HL-60/S4 treated with retinoic acid at 250 ng/mL for 4 days and 3 days (cell line): Measurements from ENCODE around the gene PLCH1.

Source experiments
- in situ Hi-C: fragments of 300-500 bp; cut with MboI; formaldehyde crosslinking; loops from 2 replicates; pipeline ENCODE4 v1.7.0; 2022; ENCODE audit warnings: low sequenced_read_pairs

The PLCH1 gene

DNA sequence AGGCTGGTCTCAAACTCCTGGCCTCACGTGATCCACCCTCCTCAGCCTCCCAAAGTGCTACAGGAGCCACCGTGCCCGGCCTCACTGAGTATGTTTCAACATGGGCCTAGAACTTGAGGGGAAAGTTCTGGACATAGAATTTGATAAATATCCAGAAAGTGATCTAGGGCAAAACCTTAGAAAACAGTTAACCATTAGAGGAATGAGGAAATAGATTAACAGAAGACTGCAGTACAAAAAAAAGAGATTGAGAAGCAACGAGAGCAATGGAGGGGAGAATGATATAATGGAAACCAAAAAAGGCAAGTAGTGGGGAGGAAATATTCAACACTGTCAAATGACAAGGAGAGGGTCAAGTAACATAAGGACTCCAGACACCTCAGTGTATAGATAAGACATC, 191.5 kb downstream of the PLCH1 start:
- in situ Hi-C loops, result no loop called here

DNA sequence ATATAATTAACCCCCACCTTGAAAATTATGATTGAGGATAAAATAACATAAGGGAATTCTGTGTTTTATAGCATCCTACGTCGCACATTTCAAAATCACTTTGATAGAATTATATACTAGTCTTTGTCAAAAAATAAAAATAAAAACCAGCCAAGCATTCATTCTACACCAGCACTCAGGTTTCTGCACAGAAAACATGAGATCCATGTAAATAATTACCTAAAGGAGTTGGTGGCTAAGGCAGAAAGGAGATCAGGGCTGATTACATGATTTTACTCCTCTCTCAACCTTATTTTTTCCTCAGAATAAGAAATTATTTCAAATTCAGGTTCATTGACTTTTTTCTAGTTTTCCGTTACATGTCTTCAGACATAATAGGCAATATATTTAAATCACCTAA, 194.5 kb downstream of the PLCH1 start:
- in situ Hi-C loops, result no loop called here

DNA sequence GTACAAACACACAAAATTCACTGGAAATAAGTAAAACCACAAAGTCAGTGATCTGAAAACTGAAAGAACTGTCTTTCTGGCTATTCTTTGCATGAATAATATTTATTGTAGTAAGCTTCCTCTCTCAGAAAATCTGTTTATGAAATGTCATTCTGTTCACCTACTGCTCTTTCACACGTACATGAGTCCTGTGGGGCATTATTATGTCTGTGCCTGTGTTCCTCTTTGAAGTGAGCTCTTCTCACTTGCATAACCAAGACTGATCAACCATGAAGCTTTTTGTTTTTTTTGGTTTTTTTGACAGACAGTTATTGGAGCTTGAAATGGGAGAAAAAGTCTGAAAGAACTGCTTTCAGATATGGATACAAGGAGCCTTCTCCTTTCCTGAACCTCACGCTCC, 195.8 kb downstream of the PLCH1 start:
- in situ Hi-C loops, result no loop called here

DNA sequence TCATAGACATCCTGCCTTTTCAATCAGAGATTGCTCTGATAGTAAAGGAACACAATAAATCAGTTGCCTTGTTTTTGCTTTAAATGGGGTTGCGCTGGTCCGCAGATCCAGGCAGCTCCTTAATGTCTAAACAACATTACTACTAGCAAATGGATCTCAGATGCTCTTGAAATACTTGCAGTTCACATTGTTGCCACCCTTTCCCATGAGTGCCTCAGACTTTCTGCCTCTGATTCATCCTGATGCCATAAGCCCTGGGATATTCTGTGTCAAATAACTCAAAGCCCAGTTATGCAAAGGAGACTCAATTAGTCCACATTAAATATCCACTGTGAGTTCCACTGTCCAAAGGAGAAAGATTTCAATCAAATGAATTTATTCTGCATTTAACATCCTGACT, 196.7 kb downstream of the PLCH1 start:
- in situ Hi-C loops, result no loop called here

DNA sequence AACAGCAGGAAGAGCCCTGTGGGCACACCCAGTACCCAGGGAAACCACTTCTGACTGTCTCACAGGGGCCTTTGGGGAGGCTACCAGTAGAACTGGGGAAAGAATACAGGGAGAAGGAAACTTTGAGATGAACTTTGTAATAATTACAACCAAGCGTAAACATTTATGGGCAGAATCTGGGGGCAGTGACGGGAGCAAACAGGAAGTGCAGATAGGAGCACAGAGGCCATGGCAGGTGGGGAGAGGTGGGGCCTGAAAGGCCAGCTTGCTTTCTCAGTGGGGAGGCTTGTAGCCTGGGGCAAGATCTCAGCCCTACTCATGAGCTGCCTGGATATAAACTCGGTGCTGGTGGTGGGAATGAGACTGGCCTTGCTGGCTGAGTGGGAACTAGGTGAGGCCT, 209.8 kb downstream of the PLCH1 start:
- in situ Hi-C loops, result no loop called here

DNA sequence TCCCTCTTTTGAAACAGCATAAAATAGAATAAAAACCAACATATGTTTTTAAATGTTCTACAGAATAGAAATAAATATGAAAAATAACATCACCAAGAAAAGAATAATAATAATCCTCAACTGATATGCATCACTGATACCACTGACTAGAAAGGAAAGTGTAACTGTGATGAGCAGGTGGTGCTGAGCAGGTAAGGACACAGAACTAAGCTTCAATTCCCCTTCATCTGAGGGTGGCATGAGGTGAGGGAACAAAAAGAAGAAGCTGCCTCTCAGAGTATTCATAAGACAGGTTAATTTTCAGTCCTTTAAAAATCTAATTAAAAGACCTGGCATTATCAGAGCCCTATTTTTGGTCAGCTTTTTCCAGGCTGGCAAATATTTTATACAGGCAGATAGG, 216.3 kb downstream of the PLCH1 start:
- in situ Hi-C loops, result no loop called here

DNA sequence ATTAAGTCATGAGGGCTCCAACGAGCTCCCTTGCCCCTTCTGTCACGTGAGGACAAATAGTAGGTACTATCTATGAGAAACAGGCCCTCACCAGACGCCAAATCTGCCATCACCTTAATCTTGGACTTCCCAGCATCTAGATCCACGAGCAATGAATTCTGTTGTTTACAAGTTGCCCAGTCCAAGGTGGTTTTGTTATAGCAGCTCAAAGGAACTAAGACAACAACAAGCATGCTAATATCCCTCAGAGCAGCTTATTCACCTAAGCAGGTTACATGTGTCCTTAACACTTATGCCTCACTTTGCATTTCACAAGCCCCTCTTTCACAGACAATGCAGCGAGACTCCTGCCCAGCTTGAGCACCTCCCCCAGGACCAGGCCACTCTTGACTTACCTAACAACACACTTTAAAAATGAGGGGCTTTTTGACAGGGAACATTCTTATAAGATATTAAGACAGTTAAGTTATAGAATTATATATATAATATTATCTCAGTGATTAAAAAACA, 219.5 kb downstream of the PLCH1 start:
- in situ Hi-C loops, result no loop called here

GRCh38 chr3:155520463-155520862, 224.4 kb downstream of the PLCH1 start:
- in situ Hi-C loops, result no loop called here

DNA sequence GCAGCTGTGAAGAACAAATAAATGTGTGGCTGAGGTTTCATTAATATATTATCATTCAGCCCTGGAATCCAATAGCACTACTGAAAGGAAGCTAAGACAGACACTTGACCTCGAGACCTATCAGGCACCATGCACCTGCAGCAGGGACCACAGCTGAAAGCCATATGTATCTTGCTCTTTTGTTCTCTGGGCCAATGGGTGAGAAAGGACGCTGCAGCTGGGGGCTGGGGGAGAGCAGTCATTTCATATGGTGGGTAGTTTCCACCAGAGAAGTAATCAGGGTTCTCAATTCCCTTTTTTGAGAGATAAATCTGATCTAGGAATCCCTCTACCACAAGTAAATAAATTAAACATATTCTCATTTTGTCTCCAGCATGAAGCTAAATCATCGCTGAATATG, 225.8 kb downstream of the PLCH1 start:
- in situ Hi-C loops, result no loop called here

DNA sequence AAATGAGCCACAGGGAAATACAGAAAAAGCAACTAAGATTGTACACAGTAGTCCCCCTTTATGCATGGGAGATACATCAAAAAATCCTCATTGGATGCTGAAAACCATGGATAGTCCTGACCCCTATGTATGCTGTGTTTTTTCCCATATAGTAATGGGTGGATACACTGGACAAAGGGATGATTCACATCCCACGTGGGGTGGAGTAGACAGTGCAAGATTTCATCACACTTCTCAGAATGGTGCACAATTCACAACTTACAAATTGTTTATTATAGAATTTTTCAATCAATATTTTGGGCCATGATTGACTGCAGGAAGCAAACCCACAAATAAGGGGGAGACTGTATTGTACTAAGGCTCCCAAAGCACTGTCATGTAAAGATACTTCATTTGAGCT, 227.0 kb downstream of the PLCH1 start:
- in situ Hi-C loops, result no loop called here

GRCh38 chr3:155516439-155516838, 228.4 kb downstream of the PLCH1 start:
- in situ Hi-C loops, result no loop called here

DNA sequence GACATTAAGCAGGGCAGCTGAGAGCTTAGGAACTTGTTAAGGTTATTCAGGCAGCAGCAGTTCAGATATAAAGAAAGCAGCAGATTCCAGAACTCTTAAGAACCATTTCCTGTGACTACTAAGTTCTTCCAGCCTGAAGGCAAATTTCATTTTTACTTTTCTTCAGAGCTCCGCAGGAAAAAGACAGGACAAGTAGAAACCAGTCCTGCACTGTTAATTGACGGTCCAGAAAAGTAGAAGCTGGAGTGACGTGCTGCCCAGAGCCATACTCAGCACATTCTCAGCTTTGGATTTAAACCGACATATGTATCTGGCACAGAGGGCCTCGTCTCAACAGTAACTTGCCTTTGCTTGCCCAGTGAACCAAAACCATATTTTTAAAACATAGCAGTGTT, 232.0 kb downstream of the PLCH1 start:
- in situ Hi-C loops, result no loop called here

- in situ Hi-C loops, result no loop called here
These were observed 232.6 kb downstream of the PLCH1 start for GRCh38 chr3:155512175-155512866.

DNA sequence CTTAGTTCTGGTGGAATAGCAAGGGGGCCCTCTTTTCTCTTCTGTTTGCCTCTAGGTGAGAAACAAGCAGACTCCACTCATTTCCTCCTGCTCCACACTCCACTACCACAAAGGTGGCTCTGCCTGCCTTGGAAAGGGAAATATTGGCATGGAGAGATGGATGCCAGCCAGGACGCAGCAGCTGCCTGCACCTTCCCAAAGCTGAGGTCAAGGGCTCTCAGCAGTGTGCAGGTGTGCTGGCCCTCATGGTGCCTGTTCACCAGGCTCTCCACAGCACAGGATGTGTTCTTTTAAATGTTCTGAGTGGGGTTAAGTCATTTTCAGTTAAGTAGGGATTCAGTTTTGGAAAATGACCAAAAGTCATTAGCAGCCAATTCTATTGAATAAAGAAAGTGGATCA, 240.2 kb downstream of the PLCH1 start:
- in situ Hi-C loops, result no loop called here

DNA sequence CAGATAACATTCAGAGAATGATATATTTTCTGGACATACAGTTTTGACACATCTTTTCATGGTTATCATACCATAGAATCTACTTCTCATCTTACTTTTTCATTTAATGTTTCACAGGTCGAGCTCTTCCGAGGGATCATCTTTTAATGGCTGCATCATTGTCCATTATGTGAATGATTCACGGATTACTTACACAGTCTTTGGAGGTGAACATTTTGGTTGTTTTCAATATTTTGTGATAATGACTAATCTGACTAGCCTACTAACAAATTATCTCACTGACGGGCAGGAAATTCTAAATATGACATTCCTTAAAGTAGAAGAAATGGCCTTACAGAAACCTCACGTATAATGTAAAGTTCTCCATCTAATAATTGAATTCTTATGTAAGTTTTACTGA, 242.2 kb downstream of the PLCH1 start:
- in situ Hi-C loops, result no loop called here

GRCh38 chr3:155500194-155500818, 244.6 kb downstream of the PLCH1 start:
- in situ Hi-C loops, result no loop called here

DNA sequence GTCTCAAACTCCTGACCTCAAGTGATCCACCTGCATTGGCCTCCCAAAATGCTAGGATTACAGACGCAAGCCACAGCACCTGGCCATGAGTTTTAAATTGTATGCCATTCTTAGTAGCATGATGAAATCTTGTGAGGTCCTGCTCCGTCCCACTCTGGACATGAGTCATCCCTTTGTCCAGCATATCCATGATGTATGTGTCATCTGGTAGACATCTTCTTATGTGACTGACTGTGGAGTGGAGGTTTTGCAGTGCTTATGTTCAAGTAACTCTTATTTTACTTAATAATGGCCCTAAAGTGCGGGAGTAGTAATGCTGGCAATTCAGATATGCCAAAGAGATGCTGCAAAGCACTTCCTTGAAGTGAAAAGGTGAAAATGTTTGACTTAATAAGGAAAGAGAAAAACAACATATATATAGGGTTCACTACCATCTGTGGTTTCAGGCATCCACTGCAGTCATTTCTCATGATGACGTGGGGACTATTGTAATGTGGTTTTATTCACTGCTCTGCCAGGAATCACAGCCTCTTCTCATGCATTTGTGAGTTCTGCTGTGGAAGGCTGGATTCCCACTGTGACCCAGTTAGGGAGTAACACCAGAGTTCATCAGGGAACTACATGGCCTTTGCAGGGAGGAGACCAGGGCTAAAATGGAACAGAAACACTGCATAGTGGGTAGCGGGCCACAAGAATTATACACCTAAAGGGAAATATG, 246.8 kb downstream of the PLCH1 start:
- in situ Hi-C loops, result no loop called here

DNA sequence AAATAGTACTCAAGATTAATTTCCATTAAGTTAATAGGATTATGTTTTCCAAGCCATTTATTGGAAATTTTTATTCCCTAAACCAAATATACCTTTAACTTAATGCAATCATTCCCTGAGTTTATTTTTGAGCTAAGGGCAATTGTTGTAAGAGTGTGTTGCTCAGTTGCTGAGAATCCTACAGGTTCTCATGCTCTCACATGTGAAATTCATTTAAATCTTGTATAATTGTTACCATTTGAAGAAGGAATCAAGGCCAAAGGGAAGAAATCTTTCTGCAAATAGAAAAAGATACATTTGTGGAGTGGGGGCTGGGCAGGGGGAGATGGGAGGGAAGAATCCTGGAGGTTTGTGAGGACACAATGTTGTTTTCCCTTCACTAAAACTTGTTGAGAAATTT, 248.7 kb downstream of the PLCH1 start:
- in situ Hi-C loops, result no loop called here

DNA sequence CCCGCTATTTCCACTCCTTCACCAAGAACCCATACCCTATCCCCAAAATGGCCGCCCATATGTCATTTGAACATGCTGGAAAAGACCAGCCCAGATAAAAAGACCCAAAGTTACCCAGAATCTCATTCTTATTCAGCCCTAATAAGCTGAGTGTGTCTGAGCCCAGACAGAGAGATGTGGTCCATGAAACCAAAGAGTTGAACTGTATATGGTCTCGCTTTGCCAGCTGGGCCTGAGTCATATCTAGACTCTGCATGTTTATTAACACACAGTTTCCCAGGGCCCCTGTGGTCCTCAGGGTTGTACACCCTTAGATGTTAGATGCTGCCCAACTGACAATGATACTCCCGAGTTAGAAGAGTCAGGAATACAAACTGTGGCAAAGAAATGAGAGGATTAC, 249.5 kb downstream of the PLCH1 start:
- in situ Hi-C loops, result no loop called here

GRCh38 chr3:155494332-155494731, 250.5 kb downstream of the PLCH1 start:
- in situ Hi-C loops, result no loop called here

- in situ Hi-C loops, result no loop called here
These were observed 252.0 kb downstream of the PLCH1 start for GRCh38 chr3:155492841-155493240.

DNA sequence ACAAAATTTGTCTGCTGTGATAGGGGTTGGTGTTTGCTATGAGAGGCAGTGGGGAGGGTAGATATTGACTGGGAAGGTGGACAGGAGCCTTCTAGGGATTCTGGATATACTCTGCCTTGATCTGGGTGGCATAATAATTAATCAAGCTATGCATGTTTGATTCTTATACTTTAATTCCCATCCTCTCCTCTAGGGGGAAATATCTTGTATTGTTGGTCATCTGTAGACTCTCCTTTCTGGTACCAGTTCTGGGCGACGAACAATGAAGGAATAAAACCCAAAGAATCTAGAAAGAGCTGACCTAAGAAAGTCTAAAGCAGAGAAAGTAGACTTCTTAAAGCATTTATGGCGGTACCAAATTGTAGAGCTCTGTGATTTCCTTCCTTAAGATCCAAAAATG, 253.2 kb downstream of the PLCH1 start:
- in situ Hi-C loops, result no loop called here
